ENCODE measurements around the gene BCR. TPM values are rescaled to one million over a fixed set of nuclear protein-coding genes. Genes with fewer than 3 reads are reported as not detected.
A peak's percentile ranks its signal among the peaks of the same experiment; 100 is the strongest.

Gene BCR
- total RNA-seq, 1 donor from 2014 or later: 268 TPM

DNA sequence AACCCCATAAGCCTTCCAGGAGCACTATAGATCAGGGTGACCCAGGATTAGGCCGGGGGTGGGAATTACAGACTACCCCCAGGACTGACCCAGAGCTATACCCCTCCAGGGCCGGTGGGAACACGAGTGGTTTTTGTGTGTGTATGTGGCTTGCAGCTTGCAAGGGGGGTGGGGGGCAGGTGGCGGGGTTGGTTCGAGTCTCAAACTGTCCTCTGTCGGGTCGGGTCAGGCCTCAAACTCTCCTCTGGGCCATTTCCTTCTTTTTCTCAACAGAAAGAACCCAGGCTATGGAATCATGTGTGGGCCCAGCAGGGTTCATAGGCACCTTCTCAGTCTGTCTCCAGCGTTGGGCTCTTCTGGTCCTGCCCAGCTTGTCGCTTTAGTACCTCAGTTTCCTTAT lies 58.4 kb downstream of the BCR start:
- H3K9me3 Mint-ChIP-seq (ENCODE audit: unreplicated experiment): peaks cover 46% of the 10 kb centered on the region
- H3K36me3 Mint-ChIP-seq (ENCODE audit: unreplicated experiment): no peaks in the 10 kb centered on the region
- no peak for DNase-seq
- peaks cover 71% of the 10 kb centered on the region for H3K4me1 Mint-ChIP-seq (ENCODE audit: low read depth, unreplicated experiment)
- TF ChIP-seq, protein P1, sequence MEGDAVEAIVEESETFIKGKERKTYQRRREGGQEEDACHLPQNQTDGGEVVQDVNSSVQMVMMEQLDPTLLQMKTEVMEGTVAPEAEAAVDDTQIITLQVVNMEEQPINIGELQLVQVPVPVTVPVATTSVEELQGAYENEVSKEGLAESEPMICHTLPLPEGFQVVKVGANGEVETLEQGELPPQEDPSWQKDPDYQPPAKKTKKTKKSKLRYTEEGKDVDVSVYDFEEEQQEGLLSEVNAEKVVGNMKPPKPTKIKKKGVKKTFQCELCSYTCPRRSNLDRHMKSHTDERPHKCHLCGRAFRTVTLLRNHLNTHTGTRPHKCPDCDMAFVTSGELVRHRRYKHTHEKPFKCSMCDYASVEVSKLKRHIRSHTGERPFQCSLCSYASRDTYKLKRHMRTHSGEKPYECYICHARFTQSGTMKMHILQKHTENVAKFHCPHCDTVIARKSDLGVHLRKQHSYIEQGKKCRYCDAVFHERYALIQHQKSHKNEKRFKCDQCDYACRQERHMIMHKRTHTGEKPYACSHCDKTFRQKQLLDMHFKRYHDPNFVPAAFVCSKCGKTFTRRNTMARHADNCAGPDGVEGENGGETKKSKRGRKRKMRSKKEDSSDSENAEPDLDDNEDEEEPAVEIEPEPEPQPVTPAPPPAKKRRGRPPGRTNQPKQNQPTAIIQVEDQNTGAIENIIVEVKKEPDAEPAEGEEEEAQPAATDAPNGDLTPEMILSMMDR (IDR thresholded peaks at IDR 0.05; ENCODE audit: partially characterized antibody, unreplicated experiment): no peak
- no peak overlapping the region for H3K27ac Mint-ChIP-seq (ENCODE audit: unreplicated experiment)
- H3K4me3 Mint-ChIP-seq (ENCODE audit: unreplicated experiment): peak overlapping the region; percentile 20
- peaks cover 47% of the 10 kb centered on the region for H3K27me3 Mint-ChIP-seq (ENCODE audit: unreplicated experiment)

DNA sequence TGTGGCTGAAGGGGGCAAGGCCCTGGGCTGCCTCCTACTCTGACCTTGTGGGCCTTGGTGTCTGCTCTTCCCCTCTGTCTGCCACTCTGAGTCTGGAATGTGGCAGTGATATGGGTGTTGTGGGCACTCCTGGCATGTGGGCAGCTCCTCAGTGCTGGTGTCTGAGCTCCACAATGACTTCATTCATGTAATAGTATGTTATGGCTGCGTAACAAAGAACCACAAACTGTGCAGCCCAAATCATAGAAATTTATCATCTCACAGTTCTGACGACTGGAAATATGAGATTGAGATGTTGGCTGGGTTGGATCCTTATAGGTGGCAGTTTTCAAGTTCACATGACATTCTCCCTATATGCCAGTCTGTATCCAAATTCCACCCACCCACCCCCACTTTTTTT lies 59.1 kb downstream of the BCR start:
- H3K4me3 Mint-ChIP-seq (ENCODE audit: unreplicated experiment): no peak overlapping the region
- H3K4me1 Mint-ChIP-seq (ENCODE audit: low read depth, unreplicated experiment): peaks cover 71% of the 10 kb centered on the region
- no peaks in the 10 kb centered on the region for H3K36me3 Mint-ChIP-seq (ENCODE audit: unreplicated experiment)

DNA sequence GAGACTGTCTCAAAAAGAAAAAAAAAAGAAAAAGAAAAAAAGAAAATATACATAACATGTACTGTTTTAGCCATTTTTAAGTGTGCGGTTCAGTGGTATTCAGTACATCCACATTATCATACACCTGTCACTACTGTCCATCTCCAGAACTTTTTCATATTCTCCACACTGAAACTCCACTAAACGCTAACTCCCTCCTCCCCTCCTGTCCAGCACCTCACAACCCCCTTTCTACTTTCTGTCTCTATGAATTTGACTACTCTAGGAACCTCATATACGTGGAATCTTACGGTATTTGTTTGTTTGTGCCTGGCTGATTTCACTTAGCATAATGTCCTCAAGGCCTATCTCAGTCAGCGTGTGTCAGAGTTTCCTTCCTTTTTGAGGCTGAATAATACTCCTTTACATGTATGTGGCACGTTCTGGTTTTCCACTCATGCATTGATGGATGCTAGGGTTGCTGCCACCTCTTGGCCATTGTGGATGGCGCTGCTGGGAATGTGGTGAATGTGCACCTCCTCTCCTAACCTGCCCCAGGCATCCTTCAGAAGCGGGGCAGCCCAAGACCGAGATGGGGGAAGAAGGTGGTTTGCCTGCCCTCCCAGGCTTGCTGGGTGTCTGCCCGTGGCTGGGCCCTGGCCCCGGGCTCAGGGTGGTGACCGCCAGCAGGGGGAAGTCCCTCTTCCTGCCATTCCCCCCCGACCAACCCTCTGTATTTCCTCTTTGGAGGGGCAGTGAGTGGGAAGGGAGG lies 60.5 kb downstream of the BCR start:
- peaks cover 64% of the 10 kb centered on the region for H3K4me1 Mint-ChIP-seq (ENCODE audit: low read depth, unreplicated experiment)
- H3K27me3 Mint-ChIP-seq (ENCODE audit: unreplicated experiment): peaks cover 42% of the 10 kb centered on the region
- no peaks in the 10 kb centered on the region for H3K36me3 Mint-ChIP-seq (ENCODE audit: unreplicated experiment)
- H3K27ac Mint-ChIP-seq (ENCODE audit: unreplicated experiment): peak overlapping the region; percentile 71
- peaks cover 39% of the 10 kb centered on the region for H3K9me3 Mint-ChIP-seq (ENCODE audit: unreplicated experiment)
- H3K4me3 Mint-ChIP-seq (ENCODE audit: unreplicated experiment): no peak overlapping the region
- TF ChIP-seq, protein P1 (IDR thresholded peaks at IDR 0.05; ENCODE audit: partially characterized antibody, unreplicated experiment): no peak
- DNase-seq: no peak

More for the DNA sequence above, 59.1 kb downstream of the BCR start:
- H3K9me3 Mint-ChIP-seq (ENCODE audit: unreplicated experiment): peaks cover 44% of the 10 kb centered on the region
- TF ChIP-seq, protein P1 (IDR thresholded peaks at IDR 0.05; ENCODE audit: partially characterized antibody, unreplicated experiment): no peak
- H3K27ac Mint-ChIP-seq (ENCODE audit: unreplicated experiment): peak overlapping the region; percentile 38
- H3K27me3 Mint-ChIP-seq (ENCODE audit: unreplicated experiment): peaks cover 47% of the 10 kb centered on the region
- no peak for DNase-seq

DNA sequence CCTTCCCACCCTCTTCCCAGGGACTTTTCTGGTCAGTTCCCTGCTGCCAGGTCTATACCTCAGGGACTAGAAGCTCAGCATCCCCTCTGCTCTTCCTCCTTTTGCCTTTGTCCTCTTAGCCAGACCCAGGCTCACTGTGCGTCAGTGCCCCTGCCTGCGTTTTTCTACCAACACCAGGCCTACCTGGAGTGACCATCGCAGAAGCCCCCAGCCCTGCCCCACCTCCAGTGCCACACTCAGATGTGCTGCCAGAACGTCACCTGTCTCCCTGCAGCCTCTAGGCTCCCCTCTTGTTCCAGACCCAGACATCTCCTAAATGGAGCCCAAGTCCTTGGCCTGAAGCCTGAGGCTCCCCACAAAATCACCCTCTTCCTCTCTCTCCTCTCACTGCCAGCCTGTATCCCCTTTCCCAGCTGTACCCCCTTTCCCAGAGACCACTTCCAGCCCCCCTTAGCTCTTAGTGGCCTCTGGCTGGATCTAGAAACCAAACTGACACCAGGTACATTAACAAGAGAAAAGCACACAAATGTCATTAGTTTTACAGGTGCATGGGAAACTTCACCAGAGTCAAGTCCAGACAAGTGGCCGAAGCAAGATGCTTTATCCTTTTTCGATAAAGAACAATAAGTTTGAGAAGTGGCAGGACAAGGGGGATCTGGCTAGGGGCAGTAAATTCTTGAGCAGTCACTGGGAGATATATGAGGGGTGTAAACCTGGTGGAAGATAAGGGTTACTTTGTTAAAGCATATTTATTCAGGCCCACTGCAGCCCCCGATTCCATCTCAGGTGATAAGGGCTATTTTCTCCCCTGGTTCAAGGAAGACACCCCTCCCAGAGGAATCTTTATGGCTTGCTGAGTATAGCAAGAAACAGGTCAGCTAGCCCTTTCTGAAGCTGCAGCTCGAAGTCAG lies 61.5 kb downstream of the BCR start:
- peaks cover 56% of the 10 kb centered on the region for H3K4me1 Mint-ChIP-seq (ENCODE audit: low read depth, unreplicated experiment)
- no peaks in the 10 kb centered on the region for H3K36me3 Mint-ChIP-seq (ENCODE audit: unreplicated experiment)
- H3K9me3 Mint-ChIP-seq (ENCODE audit: unreplicated experiment): peaks cover 31% of the 10 kb centered on the region
- peak overlapping the region; percentile 66 for H3K4me3 Mint-ChIP-seq (ENCODE audit: unreplicated experiment)
- TF ChIP-seq, protein P1 (IDR thresholded peaks at IDR 0.05; ENCODE audit: partially characterized antibody, unreplicated experiment): no peak
- peak overlapping the region; percentile 45 for H3K27ac Mint-ChIP-seq (ENCODE audit: unreplicated experiment)
- DNase-seq: no peak
- H3K27me3 Mint-ChIP-seq (ENCODE audit: unreplicated experiment): peaks cover 35% of the 10 kb centered on the region

All from glutamatergic neuron (in vitro differentiated cells).